Heart left ventricle (tissue), 13 donors: ENCODE measurements around the gene UGT1A5.

Experiments
- CTCF ChIP-seq, 12 donors: fragments of 200-600 bp; sonication (generic) in 4 of 12; IDR thresholded peaks; one replicate each; pipeline versions ENCODE4 v1.5.0 to v1.8.0; 2018 to 2022; ENCODE audit warnings: antibody characterized with exemption in 12 of 12, mild to moderate bottlenecking in 5 of 12
- POLR2A ChIP-seq, 2 donors: fragments of 450-650 bp; IDR thresholded peaks; one replicate each; pipeline ENCODE4 v1.6.1; 2017; ENCODE audit warnings: antibody characterized with exemption in 2 of 2, mild to moderate bottlenecking in 2 of 2, moderate library complexity in 2 of 2
- donor health status: ischemic (EF 13 %, LVEDD 7.1; RV severe dilation, severe dysfunction).
- donor health status: DM: no; HTN: yes; CAD: no.
- donor health status: DM: no; HTN: no; CAD: no.
- donor health status: ischemic (EF 25% LVEDD 6.9; RV normal size, moderate dysfunction).
- donor health status: ischemic (EF 25% LVEDD 5.7; RV mildly dilated, moderate dysfunction).
- donor health status: ischemic (EF 35%, LVEDD 5.7; RV mildly dilated, moderate dysfunction).
- donor health status: nonischemic (EF 11% LVEDD 7.7; RV severe dilation, severe dysfunction).
- donor health status: DM: yes; HTN: yes; CAD: no.
- donor health status: PGD.
- donor health status: ischemic (EF 29% LVEDD 5.4; RV normal size, mild dysfunction).
- donor health status: nonischemic (EF 23%, LVEDD 6.1; RV moderate dilation, normal function).

DNA sequence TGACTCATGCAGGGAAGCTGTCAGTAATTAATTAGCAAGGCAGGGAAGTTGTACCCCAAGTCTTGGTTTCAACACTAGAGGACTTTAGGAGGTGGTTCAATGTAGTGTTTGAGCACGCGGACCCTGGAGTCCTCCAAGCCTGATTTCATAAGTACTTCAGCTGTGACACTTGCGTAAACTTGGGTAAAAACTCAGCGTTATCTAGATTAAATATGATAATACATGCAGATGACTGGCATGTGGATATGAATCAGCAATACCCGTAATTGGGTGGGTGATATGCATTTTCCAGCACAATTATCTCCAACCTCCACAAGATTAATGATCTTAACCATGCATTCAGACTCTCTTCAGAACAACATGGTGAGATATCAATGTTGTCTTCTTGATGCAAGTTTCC is 25.8 kb upstream of the UGT1A5 start:
- TF ChIP-seq CTCF (IDR thresholded peaks at IDR 0.05): no peak
- no peak for TF ChIP-seq POLR2A (IDR thresholded peaks at IDR 0.05)
